ENCODE data around the gene TMEM243.

DNA sequence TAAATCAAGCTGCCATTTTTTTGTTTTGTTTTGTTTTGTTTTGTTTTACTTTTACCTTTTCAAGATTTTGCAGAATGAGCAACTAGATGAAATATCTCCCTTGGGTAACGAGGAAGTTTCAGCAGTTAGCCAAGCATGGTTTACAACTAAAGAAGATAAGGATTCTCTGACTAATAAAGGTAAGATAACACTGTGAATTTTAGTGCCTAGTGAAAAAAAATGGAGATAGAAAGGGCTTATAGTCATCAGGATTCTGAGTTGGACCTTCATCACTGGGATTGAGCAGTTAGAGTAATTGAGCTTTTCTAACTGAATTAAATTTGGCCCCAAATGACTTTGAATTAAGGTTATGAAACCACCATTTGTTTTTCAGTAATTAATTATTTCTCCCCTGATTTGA is 46.1 kb downstream of the TMEM243 start:
- TF ChIP-seq, protein P1, sequence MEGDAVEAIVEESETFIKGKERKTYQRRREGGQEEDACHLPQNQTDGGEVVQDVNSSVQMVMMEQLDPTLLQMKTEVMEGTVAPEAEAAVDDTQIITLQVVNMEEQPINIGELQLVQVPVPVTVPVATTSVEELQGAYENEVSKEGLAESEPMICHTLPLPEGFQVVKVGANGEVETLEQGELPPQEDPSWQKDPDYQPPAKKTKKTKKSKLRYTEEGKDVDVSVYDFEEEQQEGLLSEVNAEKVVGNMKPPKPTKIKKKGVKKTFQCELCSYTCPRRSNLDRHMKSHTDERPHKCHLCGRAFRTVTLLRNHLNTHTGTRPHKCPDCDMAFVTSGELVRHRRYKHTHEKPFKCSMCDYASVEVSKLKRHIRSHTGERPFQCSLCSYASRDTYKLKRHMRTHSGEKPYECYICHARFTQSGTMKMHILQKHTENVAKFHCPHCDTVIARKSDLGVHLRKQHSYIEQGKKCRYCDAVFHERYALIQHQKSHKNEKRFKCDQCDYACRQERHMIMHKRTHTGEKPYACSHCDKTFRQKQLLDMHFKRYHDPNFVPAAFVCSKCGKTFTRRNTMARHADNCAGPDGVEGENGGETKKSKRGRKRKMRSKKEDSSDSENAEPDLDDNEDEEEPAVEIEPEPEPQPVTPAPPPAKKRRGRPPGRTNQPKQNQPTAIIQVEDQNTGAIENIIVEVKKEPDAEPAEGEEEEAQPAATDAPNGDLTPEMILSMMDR (IDR thresholded peaks at IDR 0.05) = no peak
- TF ChIP-seq EZH2 (IDR thresholded peaks at IDR 0.05; ENCODE audit: borderline replicate concordance, insufficient read depth, low read depth, low read length, poor library complexity, severe bottlenecking) = no peak
